Smooth muscle cell (in vitro differentiated cells): ENCODE measurements around the gene GNAI2. TPM values are rescaled to one million over a fixed set of nuclear protein-coding genes. Genes with fewer than 3 reads are reported as not detected.

ENCODE experiments used
- DNase-seq: peaks from one replicate; lab custom pipeline; 2025; ENCODE audit not compliant: unreplicated experiment; lab: John Stamatoyannopoulos, UW
- H2AFZ ChIP-seq: fragments of 200-600 bp; sonication (generic); 2 replicates; pipeline ENCODE4 v1.6.0; 2016; ENCODE audit warnings: antibody characterized with exemption, low read depth, mild to moderate bottlenecking
- H3F3A ChIP-seq: fragments of 200-600 bp; sonication (generic); 2 replicates; pipeline ENCODE4 v1.6.0; 2017; ENCODE audit warnings: antibody characterized with exemption, low read depth
- H3K27ac ChIP-seq: fragments of 200-600 bp; sonication (generic); 2 replicates; pipeline ENCODE4 v1.5.1; 2016; ENCODE audit warnings: low read depth, mild to moderate bottlenecking
- H3K27me3 ChIP-seq: fragments of 200-600 bp; sonication (generic); 2 replicates; pipeline ENCODE4 v1.6.1; 2016; ENCODE audit warnings: low read depth, mild to moderate bottlenecking
- H3K36me3 ChIP-seq: fragments of 200-600 bp; sonication (generic); 2 replicates; pipeline ENCODE4 v1.5.1; 2016; ENCODE audit warnings: low read depth
- H3K4me1 ChIP-seq: fragments of 200-600 bp; sonication (generic); 2 replicates; pipeline ENCODE4 v1.5.1; 2016; ENCODE audit warnings: low read depth
- H3K4me2 ChIP-seq: fragments of 200-600 bp; sonication (generic); 2 replicates; pipeline ENCODE4 v1.6.0; 2016; ENCODE audit warnings: mild to moderate bottlenecking
- H3K4me3 ChIP-seq: fragments of 200-600 bp; sonication (generic); 2 replicates; pipeline ENCODE4 v1.5.1; 2016; ENCODE audit warnings: mild to moderate bottlenecking
- H3K79me2 ChIP-seq: fragments of 200-600 bp; sonication (generic); 2 replicates; pipeline ENCODE4 v1.6.0; 2016; ENCODE audit warnings: low read depth, mild to moderate bottlenecking
- H3K9ac ChIP-seq: fragments of 200-600 bp; sonication (generic); 2 replicates; pipeline ENCODE4 v1.6.0; 2016; ENCODE audit warnings: low read depth
- H3K9me3 ChIP-seq: fragments of 200-600 bp; sonication (generic); replicated peaks from 2 replicates; pipeline ENCODE4 v1.5.1; 2016; ENCODE audit warnings: low read depth
- H4K20me1 ChIP-seq: fragments of 200-600 bp; sonication (generic); 2 replicates; pipeline ENCODE4 v1.6.0; 2016; ENCODE audit warnings: low read depth
- WGBS: methylation state at CpG from one replicate; pipeline ENCODE4 v1.1.7; 2016; ENCODE audit warnings: low lambda C conversion rate; 5-methylcytosine and 5-hydroxymethylcytosine counted together
- polyA plus RNA-seq: library from polyadenylated mRNA; unstranded; fragments of >200 nt; fragmentation: Nextera tagmentation; extraction: Ambion mirVana; gene quantifications from 2 replicates; pipeline ENCODE4 v1.2.1, GENCODE V29; 2016
- total RNA-seq: library from RNA; depleted of rRNA; stranded (reverse); fragments of >200 nt; gene quantifications from 2 replicates; pipeline ENCODE4 v1.2.3, GENCODE V29; 2014
- TF ChIP-seq, protein P1 (sequence below): fragments of 200-600 bp; sonication (generic); IDR thresholded peaks from 2 replicates; pipeline ENCODE4 v1.5.1; 2017; ENCODE audit warnings: borderline replicate concordance, mild to moderate bottlenecking, antibody characterized with exemption; ENCODE audit not compliant: insufficient read depth, poor library complexity, severe bottlenecking

Gene GNAI2
- total and polyA plus RNA-seq, 2 experiments from 2014 or later = 209 to 454 TPM

DNA sequence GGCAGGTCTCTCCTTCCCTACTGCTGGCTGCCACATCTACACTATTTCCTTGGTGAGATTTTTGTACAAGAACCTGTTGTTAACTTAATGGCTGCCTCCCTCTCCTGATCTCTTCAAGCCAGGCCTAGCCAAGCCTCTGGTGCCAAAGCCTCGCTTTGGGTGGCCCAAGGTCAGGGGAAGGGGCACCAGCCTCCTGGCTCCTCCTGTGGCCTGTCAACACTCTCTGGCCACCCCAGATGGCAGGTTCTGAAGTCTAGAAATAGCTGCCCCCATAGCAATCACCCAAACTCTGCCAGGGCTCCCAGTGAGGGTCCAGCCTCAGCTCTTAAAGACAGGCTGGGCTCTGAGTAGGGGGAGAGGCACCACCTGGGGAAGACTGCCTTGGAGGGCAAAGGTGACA is 51.3 kb downstream of the GNAI2 start:
- Histone ChIP-seq H4K20me1 (no peaks in the 10 kb centered on the region), H3F3A (no peaks in the 10 kb centered on the region), H3K9ac (no peak overlapping the region), H3K79me2 (peaks cover 11% of the 10 kb centered on the region), H3K36me3 (no peaks in the 10 kb centered on the region), H3K4me2 (no peak overlapping the region), H3K27me3 (no peaks in the 10 kb centered on the region), H3K27ac (no peak overlapping the region), H2AFZ (no peak overlapping the region), H3K4me3 (no peak overlapping the region), H3K9me3 (no peaks in the 10 kb centered on the region), H3K4me1 (peaks cover 6% of the 10 kb centered on the region)
- DNase-seq = no peak
- TF ChIP-seq, protein P1, sequence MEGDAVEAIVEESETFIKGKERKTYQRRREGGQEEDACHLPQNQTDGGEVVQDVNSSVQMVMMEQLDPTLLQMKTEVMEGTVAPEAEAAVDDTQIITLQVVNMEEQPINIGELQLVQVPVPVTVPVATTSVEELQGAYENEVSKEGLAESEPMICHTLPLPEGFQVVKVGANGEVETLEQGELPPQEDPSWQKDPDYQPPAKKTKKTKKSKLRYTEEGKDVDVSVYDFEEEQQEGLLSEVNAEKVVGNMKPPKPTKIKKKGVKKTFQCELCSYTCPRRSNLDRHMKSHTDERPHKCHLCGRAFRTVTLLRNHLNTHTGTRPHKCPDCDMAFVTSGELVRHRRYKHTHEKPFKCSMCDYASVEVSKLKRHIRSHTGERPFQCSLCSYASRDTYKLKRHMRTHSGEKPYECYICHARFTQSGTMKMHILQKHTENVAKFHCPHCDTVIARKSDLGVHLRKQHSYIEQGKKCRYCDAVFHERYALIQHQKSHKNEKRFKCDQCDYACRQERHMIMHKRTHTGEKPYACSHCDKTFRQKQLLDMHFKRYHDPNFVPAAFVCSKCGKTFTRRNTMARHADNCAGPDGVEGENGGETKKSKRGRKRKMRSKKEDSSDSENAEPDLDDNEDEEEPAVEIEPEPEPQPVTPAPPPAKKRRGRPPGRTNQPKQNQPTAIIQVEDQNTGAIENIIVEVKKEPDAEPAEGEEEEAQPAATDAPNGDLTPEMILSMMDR = no peak
- WGBS = 100% methylated on average over 1 of the region's 1 CpG

DNA sequence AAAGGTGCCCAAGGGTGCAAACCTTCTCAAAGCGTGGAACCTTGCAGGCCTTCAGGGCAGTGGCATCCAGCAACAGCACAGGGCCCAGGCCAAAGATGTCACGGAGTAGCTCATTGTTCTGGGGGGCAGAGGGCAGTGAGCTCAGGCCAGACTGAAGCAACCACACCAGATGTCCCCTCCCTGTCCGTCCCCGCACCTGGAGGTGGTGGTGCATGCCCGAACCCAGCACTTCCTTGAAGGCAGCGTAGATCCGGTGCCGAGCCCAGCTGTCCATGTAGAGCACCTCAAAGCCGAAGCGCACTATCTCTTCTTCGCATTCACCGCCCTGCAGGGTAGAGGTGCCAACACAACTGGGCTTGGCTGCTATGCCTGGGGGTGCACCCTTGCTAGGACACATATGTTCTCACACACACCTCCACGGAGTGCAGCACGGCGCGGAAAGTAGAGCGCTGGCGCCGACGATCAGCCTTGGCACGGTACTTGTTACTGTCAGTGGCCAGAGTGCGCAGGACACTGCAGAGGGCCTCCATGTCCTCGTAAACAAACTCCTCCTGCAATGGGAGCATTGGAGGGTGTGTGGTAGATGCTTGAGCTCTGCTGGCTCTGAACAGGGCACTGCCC is 52.5 kb downstream of the GNAI2 start:
- no peaks in the 10 kb centered on the region for H4K20me1 ChIP-seq
- TF ChIP-seq, protein P1 = no peak
- no peaks in the 10 kb centered on the region for H3F3A ChIP-seq
- no peaks in the 10 kb centered on the region for H3K9me3 ChIP-seq
- no peak overlapping the region for H3K27ac ChIP-seq
- WGBS = over 99% methylated on average over 23 of the region's 23 CpGs
- peaks cover 11% of the 10 kb centered on the region for H3K79me2 ChIP-seq
- H3K4me3 ChIP-seq = no peak overlapping the region
- no peak for DNase-seq
- H2AFZ ChIP-seq = no peak overlapping the region
- peaks cover 10% of the 10 kb centered on the region for H3K4me1 ChIP-seq
- H3K27me3 ChIP-seq = no peaks in the 10 kb centered on the region
- H3K9ac ChIP-seq = no peak overlapping the region
- H3K4me2 ChIP-seq = no peak overlapping the region
- H3K36me3 ChIP-seq = no peaks in the 10 kb centered on the region

DNA sequence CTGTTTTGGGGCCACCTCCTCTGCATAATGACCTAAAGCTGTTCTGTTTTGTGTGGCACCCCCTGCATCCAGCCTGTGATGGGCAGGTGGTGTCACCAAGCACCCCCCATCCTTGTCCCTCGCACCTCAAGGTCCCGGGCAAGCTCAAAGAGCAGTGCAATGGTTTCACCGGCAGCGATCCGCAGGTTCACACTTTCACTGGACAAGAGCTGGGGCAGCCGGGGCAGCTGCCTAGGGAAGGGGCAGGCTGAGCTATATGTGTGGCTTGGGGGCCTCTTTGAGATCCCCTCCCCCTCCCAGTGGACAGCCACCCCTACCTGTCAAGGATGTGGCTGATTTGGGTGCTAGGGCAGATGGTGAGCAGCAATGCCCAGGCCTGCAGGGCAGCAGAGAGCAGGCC is 53.1 kb downstream of the GNAI2 start:
- H3F3A ChIP-seq = no peaks in the 10 kb centered on the region

More for the DNA sequence above, 53.1 kb downstream of the GNAI2 start:
- H2AFZ ChIP-seq = no peak overlapping the region
- WGBS = 99% methylated on average over 6 of the region's 6 CpGs
- H3K27ac ChIP-seq = no peak overlapping the region
- H3K9ac ChIP-seq = no peak overlapping the region
- no peak overlapping the region for H3K4me2 ChIP-seq
- DNase-seq = no peak
- no peaks in the 10 kb centered on the region for H4K20me1 ChIP-seq
- H3K36me3 ChIP-seq = no peaks in the 10 kb centered on the region
- H3K9me3 ChIP-seq = no peaks in the 10 kb centered on the region
- H3K79me2 ChIP-seq = peaks cover 11% of the 10 kb centered on the region
- no peak overlapping the region for H3K4me3 ChIP-seq
- no peaks in the 10 kb centered on the region for H3K27me3 ChIP-seq
- peaks cover 10% of the 10 kb centered on the region for H3K4me1 ChIP-seq
- TF ChIP-seq, protein P1 = no peak
